ENCODE results near the gene BABAM2.
A peak's percentile ranks its signal among the peaks of the same experiment; 100 is the strongest.

Gene BABAM2

GRCh38 chr2:28340312-28341202, 450.0 kb downstream of the BABAM2 start:
- no peak for DNase-seq

- no peak for DNase-seq
These were observed 450.8 kb downstream of the BABAM2 start for GRCh38 chr2:28341208-28341891.

- DNase-seq, result no peak
These were observed 451.8 kb downstream of the BABAM2 start for GRCh38 chr2:28342081-28342967.

GRCh38 chr2:28343184-28343942, 452.8 kb downstream of the BABAM2 start:
- DNase-seq, result no peak

GRCh38 chr2:28343971-28344715, 453.6 kb downstream of the BABAM2 start:
- DNase-seq, result no peak

- peak in 1 of 56 donors; percentile 28 for DNase-seq
These were observed 454.3 kb downstream of the BABAM2 start for GRCh38 chr2:28344756-28345373.

- DNase-seq, result no peak
These were observed 455.1 kb downstream of the BABAM2 start for GRCh38 chr2:28345619-28346018.

GRCh38 chr2:28346587-28346986, 456.1 kb downstream of the BABAM2 start:
- no peak for DNase-seq

GRCh38 chr2:28347193-28347592, 456.7 kb downstream of the BABAM2 start:
- no peak for DNase-seq

GRCh38 chr2:28347596-28347995, 457.1 kb downstream of the BABAM2 start:
- no peak for DNase-seq

GRCh38 chr2:28348149-28348567, 457.6 kb downstream of the BABAM2 start:
- no peak for DNase-seq

GRCh38 chr2:28348921-28349320, 458.4 kb downstream of the BABAM2 start:
- DNase-seq, result no peak

- DNase-seq, result no peak
These were observed 459.1 kb downstream of the BABAM2 start for GRCh38 chr2:28349546-28350165.

GRCh38 chr2:28350196-28350595, 459.7 kb downstream of the BABAM2 start:
- no peak for DNase-seq

- DNase-seq, result no peak
These were observed 460.3 kb downstream of the BABAM2 start for GRCh38 chr2:28350791-28351285.

- DNase-seq, result no peak
These were observed 461.1 kb downstream of the BABAM2 start for GRCh38 chr2:28351621-28352020.

- no peak for DNase-seq
These were observed 461.6 kb downstream of the BABAM2 start for GRCh38 chr2:28352104-28352503.

- no peak for DNase-seq
These were observed 462.2 kb downstream of the BABAM2 start for GRCh38 chr2:28352610-28353195.

All from amygdala (tissue), 56 donors.